ENCODE results near the gene LGR6. TPM values are rescaled to one million over a fixed set of nuclear protein-coding genes. Genes with fewer than 3 reads are reported as not detected.
A peak's percentile ranks its signal among the peaks of the same experiment; 100 is the strongest.

Gene LGR6
- total and polyA plus RNA-seq, 12 donors, result 0.06 to 1.0 (median 0.18) TPM; not detected in 3

DNA sequence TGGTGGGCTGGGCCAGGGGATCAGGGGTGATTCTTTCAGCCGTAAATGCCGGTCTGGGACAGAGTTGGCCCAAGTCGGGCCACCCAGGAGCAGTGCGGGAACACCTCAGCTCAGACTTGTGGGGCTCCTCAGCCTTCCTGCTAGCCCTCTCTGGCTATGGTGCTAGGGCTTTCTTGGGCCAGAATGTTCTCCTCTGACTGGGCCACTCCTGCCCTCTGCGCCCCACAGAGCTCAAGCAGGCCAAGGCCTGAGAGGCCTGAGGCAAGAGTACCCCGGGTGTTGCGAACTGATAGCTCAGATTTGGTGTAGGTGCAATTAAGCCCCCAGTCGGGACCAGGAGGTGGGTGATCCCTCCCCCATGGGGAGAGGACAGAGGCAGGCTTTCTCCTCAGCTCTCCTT is 51.8 kb downstream of the LGR6 start:
- Histone ChIP-seq H3K27ac (no peak overlapping the region), H3K9me3 (replicated peaks in 1 of 3) (no peaks in the 10 kb centered on the region), H3K27me3 (no peaks in the 10 kb centered on the region), H3K4me1 (replicated peaks in 1 of 2) (peaks cover 0 to 4% of the 10 kb centered on the region in 2 donors), H3K36me3 (replicated peaks in 1 of 2) (no peaks in the 10 kb centered on the region), H3K4me3 (no peak overlapping the region)
- DNase-seq, result no peak
- TF ChIP-seq CTCF (IDR thresholded peaks at IDR 0.05) (no peak), POLR2A (IDR thresholded peaks at IDR 0.05) (no peak)
- intact Hi-C loops (cut with DNase I), result no loop called here
- WGBS, 4 donors, result 80 to 94% (median 91%) methylated on average over 3 to 8 of the region's 8 CpGs

- TF ChIP-seq CTCF (IDR thresholded peaks at IDR 0.05) (no peak), POLR2A (IDR thresholded peaks at IDR 0.05) (no peak)
- intact Hi-C loops (cut with DNase I), result no loop called here
These were observed 53.5 kb downstream of the LGR6 start for GRCh38 chr1:202247104-202247503.

GRCh38 chr1:202247837-202248795 is 54.5 kb downstream of the LGR6 start:
- intact Hi-C loops (cut with DNase I), result no loop called here
- H3K36me3 ChIP-seq (replicated peaks in 1 of 2), result no peaks in the 10 kb centered on the region
- H3K4me1 ChIP-seq (replicated peaks in 1 of 2), result no peaks in the 10 kb centered on the region
- peak in 1 of 7 donors; percentile 11 for DNase-seq
- WGBS, 4 donors, result 71 to 75% (median 73%) methylated on average over 20 of the region's 20 CpGs
- H3K4me3 ChIP-seq, result no peak overlapping the region
- H3K27me3 ChIP-seq, result no peaks in the 10 kb centered on the region
- H3K9me3 ChIP-seq (replicated peaks in 1 of 3), result no peaks in the 10 kb centered on the region
- TF ChIP-seq CTCF (IDR thresholded peaks at IDR 0.05) (no peak), POLR2A (IDR thresholded peaks at IDR 0.05) (no peak)
- H3K27ac ChIP-seq, result no peak overlapping the region

More at GRCh38 chr1:202247104-202247503, 53.5 kb downstream of the LGR6 start:
- Histone ChIP-seq H3K27ac (no peak overlapping the region), H3K4me1 (replicated peaks in 1 of 2) (no peaks in the 10 kb centered on the region), H3K27me3 (no peaks in the 10 kb centered on the region), H3K9me3 (replicated peaks in 1 of 3) (no peaks in the 10 kb centered on the region), H3K36me3 (replicated peaks in 1 of 2) (no peaks in the 10 kb centered on the region), H3K4me3 (no peak overlapping the region)
- 85 to 89% (median 88%) methylated on average over 6 of the region's 6 CpGs for WGBS, 4 donors
- DNase-seq, result no peak

DNA sequence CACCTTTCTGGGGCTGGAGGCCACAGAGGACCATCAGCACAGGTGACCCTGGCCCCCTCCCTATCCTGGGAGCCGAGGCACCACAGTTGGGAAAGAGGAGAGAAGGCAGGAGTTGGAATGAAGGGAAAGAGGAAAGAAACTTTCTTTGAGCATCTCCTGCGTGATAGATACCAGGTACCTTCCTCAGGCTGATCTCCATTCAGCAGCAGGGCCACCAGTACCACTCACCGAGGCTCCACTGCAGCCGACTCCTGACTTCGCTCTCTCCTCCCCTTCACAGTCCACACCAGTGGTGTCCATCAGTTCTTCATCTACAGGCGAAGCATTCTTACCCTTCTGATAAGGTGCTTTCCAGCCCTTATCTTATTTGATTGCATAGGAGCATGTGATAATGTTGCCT is 55.3 kb downstream of the LGR6 start:
- H3K9me3 ChIP-seq (replicated peaks in 1 of 3), result no peaks in the 10 kb centered on the region
- no peak for TF ChIP-seq CTCF (IDR thresholded peaks at IDR 0.05)
- no peak for TF ChIP-seq POLR2A (IDR thresholded peaks at IDR 0.05)
- no peak overlapping the region for H3K27ac ChIP-seq
- intact Hi-C loops (cut with DNase I), result no loop called here
- no peak for DNase-seq
- WGBS, 4 donors, result 85 to 92% (median 91%) methylated on average over 5 to 6 of the region's 6 CpGs
- H3K36me3 ChIP-seq (replicated peaks in 1 of 2), result no peaks in the 10 kb centered on the region
- no peaks in the 10 kb centered on the region for H3K27me3 ChIP-seq
- no peaks in the 10 kb centered on the region for H3K4me1 ChIP-seq (replicated peaks in 1 of 2)
- no peak overlapping the region for H3K4me3 ChIP-seq
